ENCODE data around the gene RRBP1. TPM values are rescaled to one million over a fixed set of nuclear protein-coding genes. Genes with fewer than 3 reads are reported as not detected.

The RRBP1 gene
- total and polyA plus RNA-seq, 2 donors, result 80.1 to 147 TPM

DNA sequence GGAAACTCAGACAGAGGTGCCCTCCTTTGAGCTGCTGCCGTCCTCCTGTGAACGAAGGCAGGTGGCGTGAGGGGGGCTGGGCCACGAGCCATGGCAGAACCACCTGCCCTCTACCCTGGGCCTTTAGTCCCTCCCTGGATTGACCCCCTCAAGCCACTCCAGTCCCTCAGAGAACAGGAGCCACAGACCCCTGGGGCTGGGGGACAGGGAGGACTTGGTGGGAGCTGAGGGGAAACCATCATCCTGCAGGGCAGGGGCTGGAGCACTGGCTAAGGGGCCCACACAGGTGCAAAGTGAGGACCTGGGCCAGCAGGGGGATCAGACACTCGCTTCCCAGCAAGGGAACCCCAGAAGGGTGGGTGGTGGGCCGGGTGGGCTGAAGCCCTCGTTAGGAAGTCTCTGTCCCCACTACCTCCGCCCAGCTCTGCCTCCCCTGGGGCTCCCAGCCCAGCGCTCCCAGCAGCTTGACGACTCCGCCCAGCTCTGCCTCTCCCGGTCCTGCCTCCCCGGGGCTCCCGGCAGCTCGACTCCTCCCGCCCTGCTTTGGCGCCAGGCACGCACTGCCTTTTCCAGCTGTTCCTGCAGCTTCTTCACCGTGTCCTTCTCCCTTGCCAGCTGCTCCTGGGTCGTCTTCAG lies 67.7 kb downstream of the RRBP1 start:
- 35% methylated on average over 20 of the region's 20 CpGs for WGBS
- peaks cover 4% of the 10 kb centered on the region for H3K4me1 ChIP-seq (ENCODE audit: insufficient read depth)
- H3K27ac ChIP-seq (ENCODE audit: low read depth), result peak overlapping the region; percentile 58
- no peak for DNase-seq (ENCODE audit: extremely low spot score)
- no peaks in the 10 kb centered on the region for H3K36me3 ChIP-seq (ENCODE audit: insufficient read depth)
- H3K4me3 ChIP-seq (ENCODE audit: low read depth, low read length), result no peak overlapping the region

DNA sequence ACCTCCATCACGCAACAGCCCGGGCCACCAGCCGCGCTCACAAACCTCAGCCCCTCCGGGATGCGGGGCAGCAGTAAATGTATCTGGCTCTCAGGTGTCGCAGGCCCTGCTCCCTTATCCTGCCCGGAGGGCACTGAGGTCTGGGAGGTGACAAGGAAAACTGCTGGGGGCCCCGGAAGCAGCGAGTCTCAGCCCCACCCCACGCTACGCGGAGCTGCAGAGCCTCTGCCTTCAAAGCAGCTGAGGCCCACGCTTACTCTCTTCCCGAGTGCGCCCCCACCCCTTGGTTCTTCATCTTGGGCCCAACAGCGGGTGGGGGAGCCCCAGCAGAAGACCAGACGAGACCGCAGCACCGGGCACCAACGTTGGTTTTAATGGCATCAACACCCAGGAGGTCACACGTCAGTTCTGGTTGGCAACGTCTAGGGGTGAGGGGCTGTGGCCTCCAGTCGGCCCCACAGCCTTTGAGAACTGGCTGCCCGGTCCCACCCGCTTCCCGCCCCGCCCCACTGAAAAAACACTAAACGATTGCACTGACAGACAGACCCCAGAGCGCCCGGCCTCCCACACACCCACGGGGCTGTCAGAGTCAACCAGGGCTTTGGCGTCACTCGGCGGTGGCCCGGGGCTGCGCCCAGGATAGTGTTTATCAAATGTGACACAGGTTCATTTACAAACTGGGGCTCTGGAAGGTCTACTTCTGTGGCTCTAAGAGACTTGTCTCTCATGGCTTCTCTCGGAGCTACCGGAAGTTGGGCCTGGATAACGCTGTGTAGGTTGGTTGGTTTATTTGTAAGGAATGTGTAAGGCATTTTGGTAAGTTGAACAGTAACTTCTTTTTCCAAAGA lies 68.5 kb downstream of the RRBP1 start:
- WGBS, result 68% methylated on average over 40 of the region's 40 CpGs

DNA sequence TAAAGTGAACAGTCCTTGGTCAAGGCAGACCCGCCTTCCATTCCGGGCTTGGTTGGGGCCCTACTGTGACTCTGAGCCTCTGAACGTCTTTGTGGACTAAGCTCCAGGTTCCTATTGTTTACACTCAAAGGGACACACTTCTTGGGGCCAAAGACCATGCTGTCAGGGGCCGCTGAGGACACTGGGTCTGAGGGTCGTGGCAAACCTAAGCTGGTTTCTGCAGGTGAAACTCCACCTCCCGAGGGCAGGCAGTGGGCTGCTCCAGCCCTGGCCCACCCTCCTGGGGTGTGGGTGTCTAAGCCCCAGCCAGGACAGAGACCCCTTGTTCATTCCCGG lies 69.1 kb downstream of the RRBP1 start:
- H3K36me3 ChIP-seq (ENCODE audit: insufficient read depth), result no peaks in the 10 kb centered on the region
- 66% methylated on average over 7 of the region's 7 CpGs for WGBS
- DNase-seq (ENCODE audit: extremely low spot score), result no peak
- peaks cover 4% of the 10 kb centered on the region for H3K4me1 ChIP-seq (ENCODE audit: insufficient read depth)
- H3K4me3 ChIP-seq (ENCODE audit: low read depth, low read length), result no peak overlapping the region
- no peak overlapping the region for H3K27ac ChIP-seq (ENCODE audit: low read depth)

More for the DNA sequence above, 68.5 kb downstream of the RRBP1 start:
- no peak overlapping the region for H3K27ac ChIP-seq (ENCODE audit: low read depth)
- H3K4me3 ChIP-seq (ENCODE audit: low read depth, low read length), result no peak overlapping the region
- peaks cover 4% of the 10 kb centered on the region for H3K4me1 ChIP-seq (ENCODE audit: insufficient read depth)
- DNase-seq (ENCODE audit: extremely low spot score), result no peak
- H3K36me3 ChIP-seq (ENCODE audit: insufficient read depth), result no peaks in the 10 kb centered on the region

DNA sequence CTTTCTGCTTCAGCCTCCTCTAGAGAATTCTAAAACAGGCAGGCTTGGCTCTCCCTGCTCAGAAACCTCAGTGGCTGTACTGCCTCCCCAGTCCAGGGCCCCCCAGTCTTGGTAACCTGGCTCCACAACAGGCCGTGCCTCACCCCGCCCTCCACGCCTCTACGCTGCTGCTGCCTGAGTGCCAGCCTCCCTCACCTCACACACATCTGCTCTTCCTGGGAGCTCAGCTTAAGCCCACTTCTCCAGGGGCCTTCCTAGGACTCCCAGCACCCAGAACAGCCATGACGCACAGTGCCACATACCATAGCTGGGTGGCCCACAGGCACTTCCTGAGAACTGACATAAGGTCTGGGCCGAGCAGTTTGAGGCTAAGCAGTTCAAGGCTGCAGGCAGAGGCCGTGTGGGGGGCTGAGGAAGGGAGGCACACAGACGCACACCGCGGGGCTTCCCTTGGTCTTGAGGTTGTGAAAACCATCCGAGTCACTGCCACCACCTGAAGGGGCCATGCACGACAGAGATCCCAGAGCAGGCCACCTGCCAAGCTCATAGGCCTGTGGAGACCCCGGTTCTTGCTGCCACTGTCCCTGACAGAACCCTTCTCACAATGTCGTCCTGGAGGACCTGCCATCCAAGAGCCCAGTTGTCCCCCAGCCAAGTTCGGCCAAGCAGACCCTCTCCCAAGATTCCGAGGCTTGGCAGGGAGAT lies 69.6 kb downstream of the RRBP1 start:
- no peak for DNase-seq (ENCODE audit: extremely low spot score)
- 36% methylated on average over 16 of the region's 16 CpGs for WGBS
- H3K27ac ChIP-seq (ENCODE audit: low read depth), result no peak overlapping the region
- no peaks in the 10 kb centered on the region for H3K36me3 ChIP-seq (ENCODE audit: insufficient read depth)
- H3K4me3 ChIP-seq (ENCODE audit: low read depth, low read length), result no peak overlapping the region
- H3K4me1 ChIP-seq (ENCODE audit: insufficient read depth), result peaks cover 4% of the 10 kb centered on the region

DNA sequence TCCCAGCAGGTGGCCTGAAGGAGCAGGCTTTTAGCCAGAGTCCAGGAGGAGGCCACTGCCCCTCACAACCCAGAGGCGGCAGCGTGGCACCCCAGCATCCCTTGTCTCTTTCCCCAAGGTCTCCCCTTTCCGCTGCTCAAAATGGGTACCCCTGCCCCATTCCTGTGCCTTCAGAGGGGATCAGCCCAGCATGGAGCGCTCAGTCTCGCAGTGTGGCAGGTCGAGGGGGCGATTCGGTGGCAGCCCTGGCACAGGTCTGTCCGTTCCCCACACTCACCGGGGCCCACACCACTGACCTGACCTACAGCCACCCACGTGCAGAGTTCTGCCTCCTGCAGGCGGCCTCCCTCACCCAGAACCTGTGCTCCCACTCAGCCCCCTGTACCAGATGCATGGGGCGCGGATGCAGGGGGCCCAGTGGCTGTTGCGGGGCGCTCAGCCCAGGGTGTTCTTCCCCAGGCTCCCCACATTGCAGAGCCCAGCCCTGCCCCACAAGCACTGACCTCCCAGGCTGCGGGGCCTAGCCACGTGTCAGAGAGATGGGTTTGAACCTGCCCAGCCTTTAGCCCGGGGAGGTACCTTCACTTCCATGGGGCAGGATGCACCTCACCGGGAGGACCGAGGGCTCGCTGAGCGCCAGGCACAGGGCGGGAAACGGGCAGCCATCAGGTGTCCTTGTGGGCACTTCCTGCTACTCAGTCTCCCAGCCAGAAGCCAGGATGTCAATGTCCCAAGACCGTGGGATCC lies 70.3 kb downstream of the RRBP1 start:
- 58% methylated on average over 26 of the region's 26 CpGs for WGBS
- H3K36me3 ChIP-seq (ENCODE audit: insufficient read depth), result no peaks in the 10 kb centered on the region
- peak overlapping the region; percentile 4 for H3K27ac ChIP-seq (ENCODE audit: low read depth)
- H3K4me1 ChIP-seq (ENCODE audit: insufficient read depth), result peaks cover 4% of the 10 kb centered on the region
- no peak for DNase-seq (ENCODE audit: extremely low spot score)
- H3K4me3 ChIP-seq (ENCODE audit: low read depth, low read length), result no peak overlapping the region

DNA sequence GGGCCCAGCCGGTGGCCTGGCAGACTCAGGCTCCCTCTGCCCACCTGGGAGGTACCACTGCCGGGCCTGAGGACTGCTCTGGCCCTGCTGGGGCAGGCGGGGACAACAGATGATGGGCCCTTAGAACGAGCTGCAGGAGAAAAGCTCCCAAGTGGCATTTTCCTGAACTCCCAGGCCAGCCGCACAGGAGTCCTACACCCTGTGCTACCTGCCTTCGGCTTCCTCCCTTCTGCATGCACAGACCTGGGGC lies 70.8 kb downstream of the RRBP1 start:
- no peaks in the 10 kb centered on the region for H3K36me3 ChIP-seq (ENCODE audit: insufficient read depth)
- no peak overlapping the region for H3K4me3 ChIP-seq (ENCODE audit: low read depth, low read length)
- WGBS, result 44% methylated on average over 6 of the region's 6 CpGs
- H3K4me1 ChIP-seq (ENCODE audit: insufficient read depth), result peaks cover 4% of the 10 kb centered on the region
- DNase-seq (ENCODE audit: extremely low spot score), result no peak
- H3K27ac ChIP-seq (ENCODE audit: low read depth), result peak overlapping the region; percentile 53

DNA sequence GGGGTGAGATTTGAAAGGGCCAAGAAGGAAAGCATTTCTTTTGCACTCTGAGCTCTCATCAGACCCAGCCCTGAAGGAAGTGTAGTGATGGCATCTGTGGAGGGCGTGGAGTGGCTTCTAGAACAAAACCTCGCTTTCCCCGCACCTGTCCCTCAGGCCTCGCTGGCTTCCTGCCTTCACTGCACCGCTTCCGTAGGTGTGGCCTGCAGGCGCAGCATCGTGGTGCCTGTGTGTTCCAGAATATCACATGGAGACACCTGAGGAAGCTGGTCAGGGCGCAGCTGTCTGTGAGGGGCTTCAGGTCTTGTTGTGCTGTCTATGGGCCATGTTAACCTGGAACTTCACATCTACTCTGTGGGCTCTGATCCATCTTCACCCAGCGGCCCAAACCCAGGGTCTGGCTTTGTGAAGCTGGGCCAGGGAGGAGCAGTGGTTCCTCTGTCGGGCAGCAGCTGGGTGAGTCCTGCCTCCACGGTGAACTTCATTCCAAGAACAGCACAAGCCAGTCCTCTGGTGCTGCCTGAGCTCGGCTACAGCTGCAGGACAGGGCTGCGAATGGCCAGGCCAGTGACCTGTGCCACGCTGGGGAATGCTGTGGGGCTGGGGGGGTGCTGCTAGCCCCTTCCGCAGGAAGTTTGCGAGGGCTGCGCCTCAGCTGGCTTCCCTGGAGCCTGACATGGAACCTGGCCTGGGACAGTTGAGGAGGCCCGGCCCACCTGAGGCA lies 71.3 kb downstream of the RRBP1 start:
- Histone ChIP-seq H3K27ac (ENCODE audit: low read depth) (peak overlapping the region; percentile 69), H3K4me3 (ENCODE audit: low read depth, low read length) (no peak overlapping the region), H3K4me1 (ENCODE audit: insufficient read depth) (peaks cover 4% of the 10 kb centered on the region), H3K36me3 (ENCODE audit: insufficient read depth) (no peaks in the 10 kb centered on the region)
- 52% methylated on average over 19 of the region's 19 CpGs for WGBS
- no peak for DNase-seq (ENCODE audit: extremely low spot score)

DNA sequence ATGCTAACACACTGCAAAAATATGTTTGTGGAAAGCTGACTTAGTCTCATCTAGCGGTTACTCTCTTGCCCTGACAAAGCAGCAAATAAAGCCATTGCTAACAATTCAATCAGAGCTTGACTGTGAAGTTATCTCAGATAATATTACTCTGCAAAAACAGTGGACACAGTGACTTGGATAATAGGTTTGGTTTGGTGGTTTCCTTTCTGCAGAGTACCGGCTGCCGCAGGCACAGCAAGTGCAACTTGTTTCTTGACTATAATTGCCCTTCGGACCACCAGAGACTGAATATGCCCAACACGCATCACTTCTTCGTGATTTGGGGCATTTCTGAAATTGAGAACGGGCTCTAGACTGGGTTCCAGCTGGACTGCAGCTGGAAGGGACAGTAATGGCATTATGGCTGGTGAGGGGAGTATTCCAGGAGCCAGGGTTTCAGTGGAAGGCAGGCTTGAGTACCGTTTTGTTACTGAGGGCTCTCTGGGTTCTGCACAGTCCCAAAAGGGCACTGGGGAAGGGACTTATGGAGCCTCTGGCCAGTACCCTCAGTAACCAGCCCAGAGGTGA lies 72.1 kb downstream of the RRBP1 start:
- Histone ChIP-seq H3K4me3 (ENCODE audit: low read depth, low read length) (no peak overlapping the region), H3K4me1 (ENCODE audit: insufficient read depth) (peaks cover 4% of the 10 kb centered on the region), H3K27ac (ENCODE audit: low read depth) (peak overlapping the region; percentile 28), H3K36me3 (ENCODE audit: insufficient read depth) (no peaks in the 10 kb centered on the region)
- no peak for DNase-seq (ENCODE audit: extremely low spot score)
- WGBS, result 77% methylated on average over 8 of the region's 8 CpGs

DNA sequence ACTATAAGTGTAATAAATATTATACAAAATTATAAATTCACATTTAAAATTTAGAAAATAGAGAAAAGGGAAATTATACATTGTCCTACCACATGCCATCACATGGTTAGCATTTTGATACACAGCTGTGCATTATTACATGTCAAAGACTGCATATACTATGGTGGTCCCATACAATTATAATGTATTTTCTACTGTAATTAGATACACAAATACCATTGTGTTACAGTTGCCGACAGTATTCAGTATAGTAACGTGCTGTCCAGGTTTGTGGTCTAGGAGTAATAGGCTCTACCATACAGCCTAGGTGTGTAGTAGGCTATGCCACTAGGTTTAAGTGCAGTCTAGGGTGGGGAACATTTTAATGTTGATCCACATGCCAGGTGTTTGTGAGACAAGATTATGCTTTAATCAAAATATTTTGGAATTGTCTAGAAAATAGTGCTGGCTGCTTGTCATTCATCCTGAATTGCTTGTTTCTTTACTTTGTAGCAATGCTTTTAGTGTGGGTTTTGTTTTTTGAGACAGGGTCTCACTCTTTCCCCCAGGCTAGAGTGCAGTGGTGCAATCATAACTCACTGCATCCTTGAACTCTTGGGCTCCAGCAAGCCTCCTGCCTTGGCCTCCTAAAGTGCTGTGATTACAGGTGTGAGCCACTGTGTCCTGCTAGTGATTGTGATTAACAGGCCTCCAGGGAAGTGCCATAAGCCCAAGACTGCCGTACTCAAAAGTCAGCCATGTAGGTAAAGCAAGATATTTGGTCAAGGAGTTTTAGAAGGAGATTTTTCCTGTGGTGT lies 73.1 kb downstream of the RRBP1 start:
- WGBS, result 66% methylated on average over 3 of the region's 3 CpGs
- Histone ChIP-seq H3K36me3 (ENCODE audit: insufficient read depth) (no peaks in the 10 kb centered on the region), H3K4me1 (ENCODE audit: insufficient read depth) (peaks cover 5% of the 10 kb centered on the region), H3K27ac (ENCODE audit: low read depth) (no peak overlapping the region), H3K4me3 (ENCODE audit: low read depth, low read length) (no peak overlapping the region)
- DNase-seq (ENCODE audit: extremely low spot score), result no peak

DNA sequence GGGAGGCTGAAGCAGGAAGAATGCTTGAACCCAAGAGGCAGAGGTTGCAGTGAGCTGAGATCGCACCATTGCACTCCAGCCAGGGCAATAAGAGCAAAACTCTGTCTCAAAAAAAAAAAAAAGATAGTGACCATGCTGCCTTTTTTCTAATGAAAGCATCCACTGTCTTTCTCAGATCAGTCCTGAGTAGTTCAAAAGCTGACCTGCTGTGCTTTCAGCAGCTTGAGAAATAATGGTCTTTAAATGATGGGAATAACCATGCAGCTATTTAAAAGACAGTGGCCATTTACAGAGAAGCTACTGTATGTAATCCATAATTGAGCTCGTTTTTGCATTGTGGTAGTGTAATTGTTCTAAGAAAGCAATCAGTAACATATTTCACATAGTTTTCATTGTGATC lies 76.0 kb downstream of the RRBP1 start:
- 64% methylated on average over 2 of the region's 2 CpGs for WGBS
- H3K4me1 ChIP-seq (ENCODE audit: insufficient read depth), result peaks cover 3% of the 10 kb centered on the region
- H3K4me3 ChIP-seq (ENCODE audit: low read depth, low read length), result no peak overlapping the region
- H3K36me3 ChIP-seq (ENCODE audit: insufficient read depth), result peaks cover 2% of the 10 kb centered on the region
- no peak for DNase-seq (ENCODE audit: extremely low spot score)
- H3K27ac ChIP-seq (ENCODE audit: low read depth), result no peak overlapping the region

DNA sequence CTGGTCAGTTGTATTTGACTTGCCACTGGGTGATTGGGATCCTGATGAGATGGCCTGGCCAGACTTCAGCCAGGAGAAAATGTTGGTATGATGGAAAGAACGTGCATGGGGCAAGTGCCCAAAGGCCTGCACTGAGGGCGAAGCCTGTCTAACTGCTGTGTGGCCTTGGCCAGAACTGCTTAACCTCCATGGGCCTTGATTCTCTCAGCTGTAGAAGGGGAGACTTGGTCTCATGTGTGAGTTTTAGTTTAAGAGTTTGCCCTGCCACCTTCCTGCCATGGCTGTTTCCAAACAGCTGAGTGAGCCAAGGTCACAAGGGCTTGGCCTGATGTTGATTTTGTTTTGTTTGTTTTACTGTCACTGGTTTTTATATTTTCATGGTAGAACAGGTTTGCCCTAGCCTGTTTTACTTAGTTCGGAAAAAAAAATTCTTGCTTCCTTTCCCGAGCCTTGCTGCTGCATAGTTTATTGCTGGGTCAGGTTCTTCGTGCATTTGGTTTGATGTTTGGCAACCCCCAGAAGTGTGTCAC lies 76.8 kb downstream of the RRBP1 start:
- Histone ChIP-seq H3K4me3 (ENCODE audit: low read depth, low read length) (no peak overlapping the region), H3K27ac (ENCODE audit: low read depth) (no peak overlapping the region), H3K4me1 (ENCODE audit: insufficient read depth) (peaks cover 2% of the 10 kb centered on the region), H3K36me3 (ENCODE audit: insufficient read depth) (peaks cover 2% of the 10 kb centered on the region)
- WGBS, result 52% methylated on average over 5 of the region's 5 CpGs
- DNase-seq (ENCODE audit: extremely low spot score), result peak; percentile 37

DNA sequence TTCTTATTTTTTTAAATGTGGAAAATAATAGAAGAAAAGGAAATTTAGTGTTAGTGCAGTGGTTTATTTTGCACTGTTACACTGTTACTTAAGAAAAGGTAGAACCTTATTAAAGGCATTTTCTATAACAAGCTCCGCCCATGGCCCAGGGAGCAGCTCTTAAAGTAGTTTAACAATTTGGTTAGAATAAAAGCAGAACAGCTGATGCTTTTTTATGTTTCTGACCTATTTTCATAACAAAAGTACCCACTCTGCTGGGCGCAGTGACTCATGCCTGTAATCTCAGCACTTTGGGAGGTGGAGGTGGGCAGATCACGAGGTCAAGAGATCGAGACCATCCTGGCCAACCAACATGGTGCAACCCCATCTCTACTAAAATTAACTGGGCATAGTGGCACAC lies 79.5 kb downstream of the RRBP1 start:
- WGBS, result 79% methylated on average over 4 of the region's 4 CpGs
- Histone ChIP-seq H3K36me3 (ENCODE audit: insufficient read depth) (peaks cover 2% of the 10 kb centered on the region), H3K27ac (ENCODE audit: low read depth) (no peak overlapping the region), H3K4me3 (ENCODE audit: low read depth, low read length) (no peak overlapping the region), H3K4me1 (ENCODE audit: insufficient read depth) (peaks cover 2% of the 10 kb centered on the region)
- DNase-seq (ENCODE audit: extremely low spot score), result no peak
